Fibroblast of lung (primary cell): Measurements from ENCODE around the gene RGS17.

Experiments
- CTCF ChIP-seq, 2 donors: IDR thresholded peaks in 1 of 2; conservative IDR thresholded peaks in 1 of 2; 1 replicate in 1 of 2; 2 replicates in 1 of 2; pipeline ENCODE4 v1.5.1; 2011 to 2012; ENCODE audit warnings: low read length in 2 of 2, control low read depth in 1 of 2, inconsistent platforms in 1 of 2, low read depth in 1 of 2, mild to moderate bottlenecking in 1 of 2
- EZH2 ChIP-seq: IDR thresholded peaks from 2 replicates; pipeline ENCODE4 v1.5.1; 2012; ENCODE audit warnings: low read length, control low read depth, mild to moderate bottlenecking; ENCODE audit errors: missing control alignments

DNA sequence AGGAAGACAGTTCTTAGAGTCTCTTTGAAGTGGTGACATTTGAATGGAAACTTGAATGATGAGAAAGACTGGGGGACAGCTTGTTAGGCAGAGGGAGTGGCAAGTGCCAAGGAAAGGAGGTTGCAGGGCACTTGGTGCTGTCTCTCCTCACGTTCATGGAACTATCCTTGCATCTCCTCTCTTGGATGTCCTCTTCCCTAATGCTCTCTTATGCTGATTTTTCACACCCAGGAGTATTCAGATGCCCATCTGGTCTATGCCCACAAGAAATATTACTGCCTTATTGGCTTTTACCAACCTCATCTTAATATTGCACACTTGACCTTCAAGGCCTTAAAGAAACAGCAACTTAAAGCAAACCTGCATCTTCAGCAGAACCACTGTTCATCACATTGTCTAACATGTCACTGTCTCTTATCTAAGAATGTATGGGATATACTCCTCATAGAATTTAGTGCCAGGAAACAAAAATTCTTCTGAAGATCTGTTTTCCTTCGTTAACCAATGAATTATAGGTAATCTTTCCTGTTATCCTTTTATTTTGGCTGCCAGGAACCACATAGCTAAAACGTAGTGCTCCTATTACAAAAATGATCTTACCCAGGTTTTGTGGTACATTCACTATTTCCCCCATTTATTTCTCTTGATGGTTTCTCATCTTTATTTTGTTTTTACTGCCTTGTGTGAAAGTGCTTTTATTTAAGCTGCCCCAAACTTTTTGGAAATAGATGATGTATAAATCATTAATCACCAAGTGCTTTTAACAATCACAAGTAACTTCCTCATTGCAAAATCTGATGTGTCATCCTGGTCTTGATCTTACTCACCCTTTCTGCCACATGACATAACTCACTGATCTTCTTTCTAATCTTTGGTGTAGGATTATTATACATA is 12.8 kb downstream of the RGS17 start:
- TF ChIP-seq CTCF (conservative IDR thresholded peaks at IDR 0.05 in 1 of 2, IDR thresholded peaks at IDR 0.05 in 1 of 2; ENCODE audit: low read depth in 1 of 2, low read length in 2 of 2) (no peak), EZH2 (no peak)
